HG03060 (cell line): ENCODE results near the gene CACNA2D4.

Experiments
- ATAC-seq: cut with Tn5 transposase; IDR thresholded peaks from one replicate; pipeline ENCODE4 v1.9.1; 2021; ENCODE audit warnings: low read depth, moderate number of reproducible peaks; ENCODE audit not compliant: unreplicated experiment

Gene CACNA2D4

DNA sequence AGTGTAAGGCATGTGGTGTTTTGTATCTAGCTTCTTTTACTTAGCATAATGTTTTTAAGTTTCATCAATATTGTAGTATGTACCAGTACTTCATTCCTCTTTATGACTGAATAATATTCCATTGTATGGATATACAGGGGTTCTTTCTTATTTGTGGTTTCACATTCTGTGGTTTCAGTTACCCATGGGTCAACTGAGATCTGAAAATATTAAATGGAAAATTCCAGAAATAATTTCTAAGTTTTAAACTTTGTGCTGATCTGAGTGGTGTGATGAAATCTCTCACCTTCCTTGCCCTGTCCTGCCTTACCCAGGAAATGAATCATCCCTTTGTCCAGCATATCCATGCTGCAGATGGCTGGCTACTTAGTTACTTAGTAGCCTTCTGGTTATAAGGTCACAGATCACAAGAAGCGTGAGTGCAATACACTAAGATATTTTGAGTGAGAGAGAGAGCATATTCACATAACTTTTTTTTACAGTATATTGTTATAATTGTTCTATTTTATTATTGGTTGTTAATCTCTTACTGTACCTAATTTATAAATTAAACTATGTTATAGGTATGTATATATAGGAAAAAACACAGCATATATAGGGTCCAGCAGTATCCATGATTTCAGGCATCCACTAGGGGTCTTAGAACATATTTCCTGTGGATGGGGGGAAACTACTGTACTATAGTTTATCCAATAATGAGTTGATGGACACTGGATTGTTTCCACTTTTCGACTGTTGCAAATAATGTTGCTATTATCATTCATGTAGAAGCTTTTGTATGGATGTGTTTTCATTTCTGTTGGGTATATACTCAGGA, 157.7 kb downstream of the CACNA2D4 start:
- no peak for ATAC-seq

DNA sequence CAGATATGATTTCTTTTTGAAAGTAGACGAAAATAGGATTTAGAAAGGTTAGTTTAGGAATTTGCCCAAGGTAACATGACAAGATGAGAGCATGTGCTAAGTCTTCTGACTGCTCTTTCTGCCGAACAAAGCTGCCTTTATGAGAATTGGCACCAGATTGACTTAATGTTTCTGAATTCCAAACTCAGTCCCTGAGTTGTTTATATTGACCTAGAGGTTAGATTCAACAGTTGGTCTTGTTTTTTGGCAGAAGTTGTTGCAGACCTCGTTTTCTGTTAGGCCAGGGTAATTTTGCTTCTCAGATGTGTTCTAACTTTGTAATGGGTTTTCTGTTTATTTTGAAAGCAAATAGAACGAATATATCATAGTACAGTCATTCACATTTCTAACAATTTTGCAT, 159.6 kb downstream of the CACNA2D4 start:
- no peak for ATAC-seq

DNA sequence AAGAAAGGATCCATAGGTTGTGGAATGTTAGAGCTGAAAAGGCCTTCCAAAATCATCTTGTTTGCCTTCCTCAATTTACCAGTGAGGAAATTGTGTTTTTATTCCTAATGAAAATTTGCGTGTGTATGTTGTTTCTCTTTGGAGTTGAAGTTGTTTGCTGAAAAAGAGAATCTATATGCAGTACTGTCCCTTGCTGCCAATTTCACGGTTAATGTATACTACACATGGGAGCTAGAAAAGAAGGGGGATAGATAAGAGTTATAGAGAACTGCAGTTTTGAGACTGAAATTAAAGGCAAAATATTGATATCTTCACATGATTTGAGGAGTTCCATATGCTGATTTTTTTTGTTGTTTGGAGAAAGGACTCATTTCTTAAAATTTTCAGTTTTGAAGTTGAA, 160.1 kb downstream of the CACNA2D4 start:
- no peak for ATAC-seq

DNA sequence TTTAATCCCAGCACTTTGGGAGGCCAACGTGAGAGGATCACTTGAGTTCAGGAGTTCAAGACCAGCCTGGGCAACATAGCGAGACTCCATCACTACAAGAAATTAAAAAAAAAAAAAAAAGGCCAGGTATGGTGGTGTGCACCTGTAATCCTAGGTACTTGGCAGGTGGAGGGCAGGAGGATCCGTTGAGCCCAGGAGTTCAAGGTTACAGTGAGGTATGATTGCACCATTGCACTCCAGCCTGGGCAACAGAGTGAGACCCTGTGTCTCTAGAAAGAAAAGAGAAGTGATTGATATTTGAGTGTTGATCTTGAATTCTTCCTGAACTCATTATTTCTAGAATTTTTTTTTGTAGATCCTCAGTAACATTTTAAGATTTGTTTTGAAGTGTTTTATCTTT, 168.2 kb downstream of the CACNA2D4 start:
- ATAC-seq: no peak

DNA sequence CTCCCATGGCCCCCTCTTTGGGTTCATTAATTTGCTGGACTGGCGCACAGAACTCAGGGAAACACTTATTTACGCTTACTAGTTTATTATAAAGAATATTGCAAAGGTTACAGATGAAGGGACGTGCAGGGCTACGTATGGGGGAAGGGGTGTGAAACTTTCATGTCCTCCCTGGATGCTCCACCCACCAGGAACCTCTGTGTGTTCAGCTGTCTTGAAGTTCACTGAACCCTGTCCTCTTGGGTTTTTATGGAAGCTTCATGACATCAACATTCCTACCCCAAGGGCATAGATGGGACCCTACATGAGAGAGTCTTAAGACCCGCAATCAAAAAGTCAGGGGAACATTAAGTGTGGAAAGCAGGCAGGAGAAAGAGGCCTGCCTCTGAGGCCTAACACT, 169.4 kb downstream of the CACNA2D4 start:
- ATAC-seq: no peak

DNA sequence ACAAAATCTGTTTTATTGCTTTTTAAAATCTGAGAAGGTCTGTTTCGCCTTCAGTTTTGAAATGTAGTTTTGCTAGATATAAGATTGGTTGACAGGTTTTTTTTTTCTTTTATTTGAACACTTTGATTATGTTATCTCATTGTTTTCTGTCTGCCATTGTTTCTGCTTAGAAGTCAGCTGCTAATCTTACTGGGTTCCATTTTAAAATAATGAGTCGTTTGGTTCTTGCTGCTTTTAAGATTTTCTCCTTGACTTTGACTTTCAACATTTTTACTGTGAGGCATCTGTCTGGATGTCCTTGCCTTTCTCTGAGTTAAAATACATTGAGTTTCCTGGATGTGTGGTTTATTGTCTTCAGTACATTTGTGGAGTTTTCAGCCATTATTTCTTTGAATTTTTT, 170.8 kb downstream of the CACNA2D4 start:
- no peak for ATAC-seq

DNA sequence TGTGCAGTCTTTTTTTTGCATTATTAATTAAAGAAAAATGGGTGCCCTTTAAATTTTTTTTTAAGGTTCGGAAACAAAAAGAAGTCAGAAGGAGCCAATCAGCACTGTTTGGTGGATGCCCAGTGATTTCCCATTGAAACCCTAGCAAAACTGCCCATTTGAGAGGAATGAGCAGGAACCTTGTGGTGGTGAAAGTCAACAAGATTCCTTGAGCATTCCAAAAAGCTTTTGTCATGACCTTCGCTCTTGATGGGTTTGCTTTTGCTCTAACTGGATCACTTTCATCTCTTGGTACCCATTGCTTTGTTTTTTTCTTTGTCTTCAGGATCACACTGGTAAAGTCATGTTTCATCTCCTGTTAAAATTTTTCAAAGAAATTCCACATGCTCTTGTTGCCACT, 173.5 kb downstream of the CACNA2D4 start:
- no peak for ATAC-seq
